Lower leg skin (tissue), 3 donors: Measurements from ENCODE around the gene DIS3L2.

Source experiments
- POLR2A ChIP-seq, 2 donors: fragments of 450-650 bp; IDR thresholded peaks; one replicate each; pipeline ENCODE4 v1.6.1; 2016 to 2017; ENCODE audit warnings: antibody characterized with exemption in 2 of 2, mild to moderate bottlenecking in 1 of 2, moderate library complexity in 1 of 2
- TF ChIP-seq, protein P1 (sequence below), 3 donors: fragments of 450-650 bp; IDR thresholded peaks; one replicate each; pipeline ENCODE4 v1.5.1; 2016; ENCODE audit warnings: antibody characterized with exemption in 3 of 3, mild to moderate bottlenecking in 3 of 3, moderate library complexity in 2 of 3

DNA sequence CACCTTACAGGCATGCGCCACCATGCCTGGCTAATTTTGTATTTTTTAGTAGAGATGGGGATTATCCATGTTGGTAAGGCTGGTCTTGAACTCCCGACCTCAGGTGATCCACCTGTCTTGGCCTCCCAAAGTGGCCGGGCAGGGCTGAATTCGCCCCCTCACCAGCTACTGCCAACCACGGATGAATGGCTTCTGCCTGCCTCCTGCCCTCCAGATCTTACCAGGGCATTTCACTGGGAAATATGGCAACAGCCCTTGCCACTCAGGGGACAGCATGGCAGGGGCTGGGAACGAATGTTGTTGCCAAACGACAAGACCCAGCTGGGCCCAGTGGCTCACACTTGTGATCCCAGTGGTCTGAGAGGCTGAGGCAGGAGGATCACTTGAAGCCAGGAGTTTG is 415.2 kb downstream of the DIS3L2 start:
- TF ChIP-seq, protein P1, sequence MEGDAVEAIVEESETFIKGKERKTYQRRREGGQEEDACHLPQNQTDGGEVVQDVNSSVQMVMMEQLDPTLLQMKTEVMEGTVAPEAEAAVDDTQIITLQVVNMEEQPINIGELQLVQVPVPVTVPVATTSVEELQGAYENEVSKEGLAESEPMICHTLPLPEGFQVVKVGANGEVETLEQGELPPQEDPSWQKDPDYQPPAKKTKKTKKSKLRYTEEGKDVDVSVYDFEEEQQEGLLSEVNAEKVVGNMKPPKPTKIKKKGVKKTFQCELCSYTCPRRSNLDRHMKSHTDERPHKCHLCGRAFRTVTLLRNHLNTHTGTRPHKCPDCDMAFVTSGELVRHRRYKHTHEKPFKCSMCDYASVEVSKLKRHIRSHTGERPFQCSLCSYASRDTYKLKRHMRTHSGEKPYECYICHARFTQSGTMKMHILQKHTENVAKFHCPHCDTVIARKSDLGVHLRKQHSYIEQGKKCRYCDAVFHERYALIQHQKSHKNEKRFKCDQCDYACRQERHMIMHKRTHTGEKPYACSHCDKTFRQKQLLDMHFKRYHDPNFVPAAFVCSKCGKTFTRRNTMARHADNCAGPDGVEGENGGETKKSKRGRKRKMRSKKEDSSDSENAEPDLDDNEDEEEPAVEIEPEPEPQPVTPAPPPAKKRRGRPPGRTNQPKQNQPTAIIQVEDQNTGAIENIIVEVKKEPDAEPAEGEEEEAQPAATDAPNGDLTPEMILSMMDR (IDR thresholded peaks at IDR 0.05) = no peak
- no peak for TF ChIP-seq POLR2A (IDR thresholded peaks at IDR 0.05)
